ENCODE data around the gene WTIP. TPM values are rescaled to one million over a fixed set of nuclear protein-coding genes. Genes with fewer than 3 reads are reported as not detected.

WTIP gene
- total and polyA plus RNA-seq, 2 donors (not counting 3 experiments of a cell fraction or from before 2014, with no cell fraction given): 22.4 to 25.7 TPM

DNA sequence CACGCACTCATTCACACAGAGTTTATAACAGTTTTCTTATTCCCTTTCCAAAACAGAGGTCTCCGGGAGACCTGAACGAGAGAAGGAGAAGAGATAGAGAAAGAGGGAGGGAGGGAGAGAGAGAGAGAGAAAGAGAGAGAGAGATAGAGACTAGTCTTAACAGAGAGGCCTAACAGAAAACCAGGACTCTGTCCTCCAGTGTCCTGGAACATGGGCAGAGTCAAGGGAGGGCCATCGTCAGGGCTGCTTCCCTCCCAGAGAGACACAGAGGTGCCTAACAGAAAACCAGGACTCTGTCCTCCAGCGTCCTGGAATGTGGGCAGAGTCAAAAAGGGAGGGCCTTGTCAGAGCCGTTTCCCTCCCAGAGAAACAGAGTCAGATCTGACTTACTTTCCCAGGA is 78.7 kb downstream of the WTIP start:
- H3K27me3 ChIP-seq (ENCODE audit: control insufficient read depth in 2 of 2, insufficient read depth in 2 of 2, low read length in 2 of 2): peaks cover 0 to 3% of the 10 kb centered on the region in 2 experiments
- TF ChIP-seq JUN (IDR thresholded peaks at IDR 0.05; ENCODE audit: borderline replicate concordance, insufficient read depth, insufficient read length, low read depth) (no peak), EZH2 (IDR thresholded peaks at IDR 0.05; ENCODE audit: borderline replicate concordance, low read depth, low read length, severe bottlenecking) (no peak), POLR2A (IDR thresholded peaks at IDR 0.05; ENCODE audit: low read depth, low read length) (no peak), MYC (IDR thresholded peaks at IDR 0.05; ENCODE audit: low read depth, low read length) (no peak), FOS (IDR thresholded peaks at IDR 0.05; ENCODE audit: borderline replicate concordance, insufficient read depth, low read length) (no peak), GATA2 (IDR thresholded peaks at IDR 0.05; ENCODE audit: insufficient read depth, insufficient read length, low read depth, low read length) (no peak), POLR2AphosphoS5 (IDR thresholded peaks at IDR 0.05; ENCODE audit: insufficient read depth, low read depth, low read length) (no peak)
- TF ChIP-seq, protein P1, sequence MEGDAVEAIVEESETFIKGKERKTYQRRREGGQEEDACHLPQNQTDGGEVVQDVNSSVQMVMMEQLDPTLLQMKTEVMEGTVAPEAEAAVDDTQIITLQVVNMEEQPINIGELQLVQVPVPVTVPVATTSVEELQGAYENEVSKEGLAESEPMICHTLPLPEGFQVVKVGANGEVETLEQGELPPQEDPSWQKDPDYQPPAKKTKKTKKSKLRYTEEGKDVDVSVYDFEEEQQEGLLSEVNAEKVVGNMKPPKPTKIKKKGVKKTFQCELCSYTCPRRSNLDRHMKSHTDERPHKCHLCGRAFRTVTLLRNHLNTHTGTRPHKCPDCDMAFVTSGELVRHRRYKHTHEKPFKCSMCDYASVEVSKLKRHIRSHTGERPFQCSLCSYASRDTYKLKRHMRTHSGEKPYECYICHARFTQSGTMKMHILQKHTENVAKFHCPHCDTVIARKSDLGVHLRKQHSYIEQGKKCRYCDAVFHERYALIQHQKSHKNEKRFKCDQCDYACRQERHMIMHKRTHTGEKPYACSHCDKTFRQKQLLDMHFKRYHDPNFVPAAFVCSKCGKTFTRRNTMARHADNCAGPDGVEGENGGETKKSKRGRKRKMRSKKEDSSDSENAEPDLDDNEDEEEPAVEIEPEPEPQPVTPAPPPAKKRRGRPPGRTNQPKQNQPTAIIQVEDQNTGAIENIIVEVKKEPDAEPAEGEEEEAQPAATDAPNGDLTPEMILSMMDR (IDR thresholded peaks at IDR 0.05; ENCODE audit: extremely low read depth in 1 of 2, insufficient read depth in 1 of 2, low read depth in 1 of 2, low read length in 2 of 2): no peak
- TF ChIP-seq, protein P2, sequence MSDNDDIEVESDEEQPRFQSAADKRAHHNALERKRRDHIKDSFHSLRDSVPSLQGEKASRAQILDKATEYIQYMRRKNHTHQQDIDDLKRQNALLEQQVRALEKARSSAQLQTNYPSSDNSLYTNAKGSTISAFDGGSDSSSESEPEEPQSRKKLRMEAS (IDR thresholded peaks at IDR 0.05; ENCODE audit: insufficient read depth, insufficient read length): no peak
- H3K27ac ChIP-seq (ENCODE audit: insufficient read depth, low read depth, low read length): no peak overlapping the region
- H3K4me3 ChIP-seq (replicated peaks in 1 of 3; ENCODE audit: insufficient read depth in 1 of 3, low read depth in 1 of 3, low read length in 3 of 3): no peak overlapping the region
- H3K4me2 ChIP-seq (ENCODE audit: insufficient read depth, low read length): no peak overlapping the region
- H4K20me1 ChIP-seq (replicated peaks; ENCODE audit: control insufficient read depth, extremely low read depth, insufficient read depth, low read length): no peaks in the 10 kb centered on the region
- no peaks in the 10 kb centered on the region for H3K9me1 ChIP-seq (replicated peaks; ENCODE audit: control insufficient read depth, extremely low read depth, insufficient read depth, low read length)
- no peaks in the 10 kb centered on the region for H3K9me3 ChIP-seq (replicated peaks; ENCODE audit: control insufficient read depth, insufficient read depth, low read length)
- BruUV-seq (replicated peaks): no TSS peak
- no peaks in the 10 kb centered on the region for H3K79me2 ChIP-seq (ENCODE audit: control insufficient read depth, insufficient read depth, low read length)
- dilution Hi-C loops (cut with MboI; ENCODE audit: extremely low pct_ligation_motif_present, low sequenced_read_pairs) (no loop called here), intact Hi-C loops (cut with micrococcal nuclease) (no loop called here)
- ChIA-PET CTCF (no interaction called here), POLR2A (no interaction called here)
- H3K36me3 ChIP-seq (ENCODE audit: control insufficient read depth in 2 of 2, extremely low read depth in 1 of 2, insufficient read depth in 2 of 2, low read length in 2 of 2): no peaks in the 10 kb centered on the region
- no peak overlapping the region for H2AFZ ChIP-seq (ENCODE audit: low read depth, low read length)
- DNase-seq (ENCODE audit: low read depth, low spot score) (no peak), FAIRE-seq (no peak)
- no peak overlapping the region for H3K9ac ChIP-seq (replicated peaks; ENCODE audit: extremely low read depth, insufficient read depth, low read length)
- no peaks in the 10 kb centered on the region for H3K4me1 ChIP-seq (ENCODE audit: control insufficient read depth, extremely low read depth, insufficient read depth, low read length)

Other genes with a start within 250 kb of the WTIP start
- 46.8 and 46.9 TPM in 2 replicates for gene GARRE1, start 227.2 kb upstream of the WTIP start, total RNA-seq
- 39.2 and 45.4 TPM in 2 replicates for gene GARRE1, start 227.2 kb upstream of the WTIP start, polyA plus RNA-seq
- gene GPI, start 116.6 kb upstream of the WTIP start, total RNA-seq: 245 and 273 TPM in 2 replicates
- gene GPI, start 116.6 kb upstream of the WTIP start, polyA plus RNA-seq: 110 and 131 TPM in 2 replicates
- gene PDCD2L, start 77.4 kb upstream of the WTIP start, total RNA-seq: 12.4 and 12.9 TPM in 2 replicates
- gene PDCD2L, start 77.4 kb upstream of the WTIP start, polyA plus RNA-seq: 20.3 and 24.9 TPM in 2 replicates
- gene UBA2, start 53.4 kb upstream of the WTIP start, total RNA-seq: 89.2 and 91.9 TPM in 2 replicates
- 52.0 and 55.0 TPM in 2 replicates for gene UBA2, start 53.4 kb upstream of the WTIP start, polyA plus RNA-seq
- 0.12 and 0.49 TPM in 2 replicates for gene SCGB2B2, start 195.4 kb downstream of the WTIP start, total RNA-seq
- gene SCGB2B2, start 195.4 kb downstream of the WTIP start, polyA plus RNA-seq: 0.07 and 0.11 TPM in 2 replicates
- gene ZNF302, start 195.9 kb downstream of the WTIP start, total RNA-seq: 13.2 and 15.6 TPM in 2 replicates
- gene ZNF302, start 195.9 kb downstream of the WTIP start, polyA plus RNA-seq: 7.2 and 8.1 TPM in 2 replicates

Data from endothelial cell of umbilical vein (primary cell).